CD14-positive monocyte (primary cell): ENCODE measurements around the gene HK3. TPM values are rescaled to one million over a fixed set of nuclear protein-coding genes. Genes with fewer than 3 reads are reported as not detected.

ENCODE experiments used
- DNase-seq, 3 donors: peaks; one replicate each; pipeline ENCODE4 v3.0.0-alpha.2; 2011 to 2022
- H2AFZ ChIP-seq: 2 replicates; pipeline ENCODE4 v1.6.0; 2012; ENCODE audit warnings: mild to moderate bottlenecking, low read depth, low read length, inconsistent platforms; ENCODE audit not compliant: insufficient read depth, poor library complexity, severe bottlenecking
- H3K27ac ChIP-seq, 2 donors: 1 replicate in 1 of 2; 2 replicates in 1 of 2; pipeline ENCODE4 v1.5.1; 2012 to 2013; ENCODE audit warnings: low read length in 2 of 2, control low read depth in 1 of 2, inconsistent platforms in 1 of 2, low read depth in 1 of 2, mild to moderate bottlenecking in 1 of 2
- H3K27me3 ChIP-seq, 2 donors: one replicate each; pipeline versions ENCODE4 v1.6.0 to v1.6.1; 2011 to 2013; ENCODE audit warnings: low read length in 2 of 2; ENCODE audit not compliant: control insufficient read depth in 2 of 2, insufficient read depth in 2 of 2
- H3K36me3 ChIP-seq, 2 donors: replicated peaks in 1 of 2; 1 replicate in 1 of 2; 2 replicates in 1 of 2; pipeline versions ENCODE4 v1.5.1 to v1.6.1; 2012 to 2013; ENCODE audit warnings: low read length in 2 of 2, control low read depth in 1 of 2, inconsistent platforms in 1 of 2, mild to moderate bottlenecking in 1 of 2; ENCODE audit not compliant: insufficient read depth in 2 of 2, control insufficient read depth in 1 of 2
- H3K4me1 ChIP-seq, 2 donors: 1 replicate in 1 of 2; 2 replicates in 1 of 2; pipeline versions ENCODE4 v1.5.1 to v1.6.1; 2012 to 2013; ENCODE audit warnings: low read length in 2 of 2, control low read depth in 1 of 2, inconsistent platforms in 1 of 2, mild to moderate bottlenecking in 1 of 2, moderate library complexity in 1 of 2; ENCODE audit not compliant: insufficient read depth in 2 of 2, control insufficient read depth in 1 of 2
- H3K4me2 ChIP-seq: replicated peaks from 2 replicates; pipeline ENCODE3; 2012; ENCODE audit warnings: low read length, moderate library complexity, mild to moderate bottlenecking; ENCODE audit not compliant: poor library complexity, severe bottlenecking; ENCODE audit errors: extremely low read depth
- H3K4me3 ChIP-seq, 3 experiments: fragments of 200-600 bp in 1 of 3; sonication (generic) in 1 of 3; replicated peaks in 1 of 3; 1 replicate in 2 of 3; 2 replicates in 1 of 3; pipeline ENCODE4 v1.5.1; 2011 to 2013; ENCODE audit warnings: low read length in 3 of 3, mild to moderate bottlenecking in 3 of 3, control low read depth in 2 of 3, low read depth in 2 of 3, inconsistent platforms in 1 of 3, moderate library complexity in 1 of 3
- H3K79me2 ChIP-seq: 2 replicates; pipeline ENCODE4 v1.6.0; 2012; ENCODE audit warnings: mild to moderate bottlenecking, control low read depth, inconsistent platforms, low read length, moderate library complexity; ENCODE audit not compliant: insufficient read depth
- H3K9ac ChIP-seq: 2 replicates; pipeline ENCODE4 v1.6.0; 2017; ENCODE audit warnings: low read length, mild to moderate bottlenecking; ENCODE audit not compliant: insufficient read depth, poor library complexity, severe bottlenecking
- H3K9me3 ChIP-seq, 2 donors: replicated peaks in 1 of 2; 1 replicate in 1 of 2; 2 replicates in 1 of 2; pipeline versions ENCODE4 v1.5.1 to v1.6.1; 2012 to 2013; ENCODE audit warnings: low read length in 2 of 2, control low read depth in 1 of 2; ENCODE audit not compliant: control insufficient read depth in 1 of 2, insufficient read depth in 1 of 2
- H4K20me1 ChIP-seq: 2 replicates; pipeline ENCODE4 v1.6.0; 2012; ENCODE audit warnings: mild to moderate bottlenecking, low read length, control low read depth, moderate library complexity; ENCODE audit not compliant: insufficient read depth
- H3K27ac Mint-ChIP-seq, 7 donors: one replicate each; pipeline ENCODE4 v1.8.0; 2020; ENCODE audit warnings: mild to moderate bottlenecking in 7 of 7, mixed read lengths in 7 of 7, moderate library complexity in 6 of 7, inconsistent platforms in 2 of 7
- H3K27me3 Mint-ChIP-seq, 3 donors: one replicate each; pipeline ENCODE4 v1.8.0; 2021 to 2022; ENCODE audit warnings: low read depth in 3 of 3, mild to moderate bottlenecking in 3 of 3, mixed read lengths in 3 of 3, moderate library complexity in 3 of 3, inconsistent platforms in 1 of 3
- H3K36me3 Mint-ChIP-seq, 2 donors: one replicate each; pipeline ENCODE4 v1.8.0; 2020; ENCODE audit warnings: mixed read lengths in 2 of 2, inconsistent platforms in 1 of 2, mild to moderate bottlenecking in 1 of 2
- H3K4me1 Mint-ChIP-seq: one replicate; pipeline ENCODE4 v1.8.0; 2020; ENCODE audit warnings: mild to moderate bottlenecking, mixed read lengths
- H3K4me3 Mint-ChIP-seq, 2 donors: one replicate each; pipeline ENCODE4 v1.8.0; 2020; ENCODE audit warnings: mild to moderate bottlenecking in 2 of 2, mixed read lengths in 2 of 2, moderate library complexity in 1 of 2
- H3K9me3 Mint-ChIP-seq, 7 donors: one replicate each; pipeline ENCODE4 v1.8.0; 2020 to 2022; ENCODE audit warnings: mixed read lengths in 7 of 7, mild to moderate bottlenecking in 6 of 7, moderate library complexity in 6 of 7, inconsistent platforms in 2 of 7
- CTCF ChIP-seq: fragments of 200-600 bp; IDR thresholded peaks from one replicate; pipeline ENCODE4 v1.8.0; 2022; ENCODE audit warnings: antibody characterized with exemption, mild to moderate bottlenecking
- WGBS: methylation state at CpG from one replicate; pipeline ENCODE4 v1.1.5; 2013; ENCODE audit warnings: missing lambda C conversion rate; ENCODE audit not compliant: insufficient coverage; 5-methylcytosine and 5-hydroxymethylcytosine counted together
- intact Hi-C, 2 donors: fragments of 100-400 bp; cut with micrococcal nuclease; formaldehyde crosslinking; loops; one replicate each; pipeline versions ENCODE4 v1.15.0 to v1.15.1; 2023
- polyA plus RNA-seq, 3 donors: library from polyadenylated mRNA; depleted of rRNA in 1 of 3; unstranded in 2 of 3; stranded (reverse) in 1 of 3; fragments of 300-500 nt in 2 of 3; fragments of >200 nt in 1 of 3; fragmentation: Illumina TruSeq in 2 of 3; gene quantifications; 1 replicate in 2 of 3; 2 replicates in 1 of 3; pipeline ENCODE4 v1.2.3, GENCODE V29; 2012 to 2021

Gene HK3
- polyA plus RNA-seq, 3 donors = 174 to 988 (median 204) TPM

- H2AFZ ChIP-seq = no peak overlapping the region
- peak overlapping the region; percentile 94 for H3K4me2 ChIP-seq
- DNase-seq = peak in 2 of 3 donors; percentile 53 to 77
- Mint-ChIP-seq H3K4me1 (peaks cover 98% of the 10 kb centered on the region), H3K9me3 (peaks cover 0 to 2% (median 0%) of the 10 kb centered on the region in 7 donors), H3K27me3 (peaks cover 0 to 2% (median 0%) of the 10 kb centered on the region in 3 donors), H3K36me3 (peaks cover 38 to 54% of the 10 kb centered on the region in 2 donors), H3K27ac (peak overlapping the region; percentile 89 to 98 (median 97)), H3K4me3 (peak overlapping the region; percentile 88 to 92)
- peaks cover 16% of the 10 kb centered on the region for H4K20me1 ChIP-seq
- intact Hi-C loops = loop anchor here (5.0 to 10.0 kb wide), 3 partner anchors 100 to 352 kb away; partner anchors contain the start of genes CDHR2 (in 1 of the 2) and UIMC1 (in 1 of the 2)
- peak overlapping the region; percentile 68 for H3K9ac ChIP-seq
- TF ChIP-seq CTCF = no peak
- peak overlapping the region; percentile 63 to 82 (median 70) for H3K4me3 ChIP-seq
- peaks cover 84% of the 10 kb centered on the region for H3K79me2 ChIP-seq
- H3K27ac ChIP-seq = peak overlapping the region; percentile 84 to 88
- peaks cover 14 to 21% of the 10 kb centered on the region in 2 donors for H3K36me3 ChIP-seq
- no peaks in the 10 kb centered on the region for H3K27me3 ChIP-seq
- WGBS = 63% methylated on average over 2 of the region's 3 CpGs
- H3K9me3 ChIP-seq = no peaks in the 10 kb centered on the region
- H3K4me1 ChIP-seq = peaks cover 96 to 100% of the 10 kb centered on the region in 2 donors
Measured at GRCh38 chr5:176897263-176897662, 1.9 kb downstream of the HK3 start.

DNA sequence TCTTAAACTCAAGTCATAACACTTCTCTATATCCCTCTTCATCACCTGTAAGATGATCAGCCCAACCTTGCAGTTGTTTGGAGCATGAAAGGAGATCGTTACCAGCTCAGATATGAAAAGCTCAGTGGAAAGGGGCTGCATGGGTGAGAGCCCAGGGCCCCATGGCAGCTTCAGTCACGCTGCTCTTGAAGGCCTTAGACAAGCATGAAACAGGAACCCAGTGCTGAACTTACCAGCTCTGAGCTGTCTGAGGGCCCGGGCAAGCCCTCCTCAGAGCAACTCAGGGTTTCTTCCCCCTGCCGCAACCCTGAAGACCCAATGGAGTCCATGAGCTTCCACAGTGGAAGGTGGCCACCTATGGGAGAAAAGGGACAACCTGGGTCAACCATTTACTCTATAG lies 3.3 kb downstream of the HK3 start:
- H3K36me3 ChIP-seq = peaks cover 29 to 35% of the 10 kb centered on the region in 2 donors
- peaks cover 52 to 65% of the 10 kb centered on the region in 2 donors for H3K36me3 Mint-ChIP-seq
- peak overlapping the region; percentile 89 to 98 (median 97) for H3K27ac Mint-ChIP-seq
- H3K27me3 Mint-ChIP-seq = peaks cover 0 to 2% (median 0%) of the 10 kb centered on the region in 3 donors
- H3K4me1 Mint-ChIP-seq = peaks cover 96% of the 10 kb centered on the region
- H3K4me3 ChIP-seq = peak overlapping the region; percentile 63 to 82 (median 70)
- H3K27me3 ChIP-seq = no peaks in the 10 kb centered on the region
- no peak for TF ChIP-seq CTCF
- intact Hi-C loops = loop anchor here (5.0 to 10.0 kb wide), 3 partner anchors 101 to 351 kb away; partner anchors contain the start of genes CDHR2 (in 1 of the 2) and UIMC1 (in 1 of the 2)
- peaks cover 88 to 97% of the 10 kb centered on the region in 2 donors for H3K4me1 ChIP-seq
- peak overlapping the region; percentile 53 for H3K9ac ChIP-seq
- H3K9me3 Mint-ChIP-seq = peaks cover 0 to 2% (median 0%) of the 10 kb centered on the region in 7 donors
- WGBS = 29% methylated on average over 4 of the region's 4 CpGs
- no peaks in the 10 kb centered on the region for H3K9me3 ChIP-seq
- H2AFZ ChIP-seq = no peak overlapping the region
- peaks cover 30% of the 10 kb centered on the region for H4K20me1 ChIP-seq
- peak overlapping the region; percentile 94 for H3K4me2 ChIP-seq
- peak in 2 of 3 donors; percentile 40 to 54 for DNase-seq
- H3K27ac ChIP-seq = peak overlapping the region; percentile 84 to 88
- peaks cover 94% of the 10 kb centered on the region for H3K79me2 ChIP-seq
- peak overlapping the region; percentile 88 to 92 for H3K4me3 Mint-ChIP-seq
